ENCODE measurements around the gene SBK1.
"Not testable (repeated sequence)": the region's sequence is repeated elsewhere in the genome, so short reads cannot be mapped to it uniquely, and the experiment has no call there.

The SBK1 gene

DNA sequence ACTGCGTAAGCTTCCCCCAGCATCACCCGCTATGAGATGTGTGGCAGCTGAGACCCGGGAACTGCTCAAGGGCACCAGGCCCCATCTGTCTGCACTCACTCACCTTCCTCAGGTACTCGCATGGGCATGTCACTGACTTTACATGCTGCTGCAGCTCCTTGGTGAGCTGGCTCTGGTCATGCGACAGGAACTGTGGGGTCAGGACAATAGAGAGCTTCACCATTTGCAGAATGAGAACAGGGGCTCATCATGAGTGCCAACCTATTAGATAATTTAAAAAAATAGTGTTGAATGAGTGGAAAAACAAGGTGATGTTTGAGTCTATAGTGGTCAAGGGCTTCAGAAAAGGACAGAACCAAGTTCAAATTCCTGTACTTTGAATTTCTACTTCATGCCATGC is 70.3 kb downstream of the SBK1 start:
- DNase-seq, result not testable (repeated sequence)

DNA sequence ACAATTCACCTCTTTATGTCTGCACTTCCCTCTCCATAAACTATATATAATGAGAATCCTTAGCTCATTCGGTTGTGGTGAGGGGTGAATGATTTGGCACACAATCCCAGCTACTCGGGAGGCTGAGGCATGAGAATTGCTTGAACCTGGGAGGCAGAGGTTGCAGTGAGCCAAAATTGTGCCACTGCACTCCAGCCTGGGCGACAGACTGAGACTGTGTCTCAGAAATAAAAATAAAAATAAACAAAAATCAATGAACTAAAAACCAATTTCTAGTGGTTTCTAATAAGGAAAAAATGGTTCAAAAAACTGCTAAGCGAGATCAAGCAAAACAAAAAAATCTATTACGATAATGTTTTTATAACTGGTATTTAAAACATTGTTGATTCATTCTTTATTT is 71.1 kb downstream of the SBK1 start, which contains the start of gene NPIPB6:
NPIPB6 (minus strand) TSS at position 101 of the 400 bp plus-strand sequence. CDS start 686 bp downstream, outside the sequence.
- not testable (repeated sequence) for DNase-seq

DNA sequence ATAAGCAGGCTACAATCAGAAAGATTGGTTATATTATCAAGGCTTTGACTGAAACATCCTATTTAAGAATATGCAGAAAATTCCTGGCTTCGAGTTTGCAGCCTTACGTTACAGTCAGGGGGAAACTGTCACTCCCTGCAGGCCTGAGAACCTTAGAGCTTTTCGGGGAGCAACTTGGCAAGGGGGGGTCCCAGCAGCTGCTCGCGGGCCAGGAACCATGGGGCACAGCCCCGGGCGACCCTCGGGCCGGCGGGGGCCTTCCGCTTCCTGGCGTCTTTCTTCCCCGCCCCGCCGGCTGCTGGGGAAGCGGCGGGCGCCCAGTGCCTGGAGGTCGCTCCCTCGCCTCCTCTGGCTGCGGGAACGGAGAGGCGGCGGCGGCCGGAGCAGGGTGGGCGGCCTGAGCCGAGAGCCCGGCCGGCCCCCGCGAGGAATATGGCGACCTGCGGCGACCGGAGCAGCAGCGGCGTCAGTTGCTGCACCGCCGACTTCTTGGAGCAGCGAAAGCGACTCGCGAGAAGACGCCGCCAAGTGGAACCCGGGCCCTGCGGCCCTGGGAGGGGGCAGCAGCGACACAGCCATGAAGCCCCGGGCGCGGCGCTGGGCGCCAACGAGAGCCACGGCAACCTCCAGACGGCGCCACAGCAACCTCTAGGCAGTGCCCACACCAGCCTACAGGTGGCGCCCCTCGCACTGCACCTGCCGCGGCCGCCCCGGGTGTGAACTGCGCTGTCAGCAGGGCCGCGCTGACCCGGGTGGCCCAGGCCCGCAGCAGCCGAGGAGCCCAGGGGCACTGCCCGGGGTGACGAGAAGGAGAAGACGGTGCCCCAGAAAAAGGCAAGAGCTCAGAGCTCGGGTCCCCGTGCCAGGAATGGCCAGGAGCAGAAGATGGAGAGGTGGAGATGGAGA is 72.2 kb downstream of the SBK1 start:
- DNase-seq, result not testable (repeated sequence)

DNA sequence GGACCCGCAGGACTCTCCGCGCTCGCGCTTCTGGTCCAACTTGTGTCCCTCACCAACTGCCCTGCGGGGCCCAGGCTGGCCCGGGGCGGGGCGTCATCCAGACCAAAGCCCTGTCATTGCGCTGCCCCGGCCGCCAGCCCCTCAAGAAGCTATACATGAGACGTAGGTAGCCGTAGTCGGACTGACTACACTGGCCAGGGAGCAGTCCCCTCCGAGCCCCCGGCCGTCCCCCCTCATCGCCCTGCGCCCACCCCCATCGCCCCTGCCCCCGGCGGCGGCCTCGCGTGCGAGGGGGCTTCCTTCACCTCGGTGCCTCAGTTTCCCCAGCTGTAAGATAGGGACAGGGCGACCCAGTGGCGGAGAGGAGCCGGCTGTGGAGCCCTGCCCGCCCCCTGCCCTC is 75.6 kb downstream of the SBK1 start:
- DNase-seq, result not testable (repeated sequence)

Measured in NCI-H524 treated with DMSO at 0.1 percent for 48 hours (cell line).